H1 (cell line): ENCODE results near the gene SLC25A36. TPM values are rescaled to one million over a fixed set of nuclear protein-coding genes. Genes with fewer than 3 reads are reported as not detected.

Experiments used
- POLR2A ChIP-seq, 2 experiments: IDR thresholded peaks; 1 replicate in 1 of 2; 2 replicates in 1 of 2; pipeline ENCODE4 v1.6.1; 2011; ENCODE audit warnings: low read depth in 2 of 2, low read length in 2 of 2, mild to moderate bottlenecking in 2 of 2; ENCODE audit errors: control extremely low read depth in 1 of 2
- TAF1 ChIP-seq: IDR thresholded peaks from 2 replicates; pipeline ENCODE4 v1.6.1; 2011; ENCODE audit warnings: mild to moderate bottlenecking, low read depth, low read length
- polyA plus RNA-seq, 7 experiments: library from polyadenylated mRNA; depleted of rRNA in 3 of 7; stranded (reverse) in 5 of 7; unstranded in 2 of 7; fragments of >200 nt in 5 of 7; fragments of 200-250 nt in 2 of 7; gene quantifications; 1 replicate in 5 of 7; 2 replicates in 1 of 7; 4 replicates in 1 of 7; pipeline versions ENCODE4 v1.2.1 to v1.2.3, GENCODE V29; 2011 to 2013; ENCODE audit warnings: missing spikeins in 2 of 7, mixed read lengths in 2 of 7
- total RNA-seq: library from RNA; stranded (reverse); fragmentation: NEBNext Ultra II Directional; extraction: Animal tissue kit (Norgen Biotek cat#: 25700); gene quantifications from 2 replicates; pipeline ENCODE4 v1.2.1, GENCODE V29; 2021

Gene SLC25A36
- total and polyA plus RNA-seq, 2 of the 8 experiments (the other 6 are each of a cell fraction or from before 2014, with no cell fraction given): 42.9 to 71.8 TPM

DNA sequence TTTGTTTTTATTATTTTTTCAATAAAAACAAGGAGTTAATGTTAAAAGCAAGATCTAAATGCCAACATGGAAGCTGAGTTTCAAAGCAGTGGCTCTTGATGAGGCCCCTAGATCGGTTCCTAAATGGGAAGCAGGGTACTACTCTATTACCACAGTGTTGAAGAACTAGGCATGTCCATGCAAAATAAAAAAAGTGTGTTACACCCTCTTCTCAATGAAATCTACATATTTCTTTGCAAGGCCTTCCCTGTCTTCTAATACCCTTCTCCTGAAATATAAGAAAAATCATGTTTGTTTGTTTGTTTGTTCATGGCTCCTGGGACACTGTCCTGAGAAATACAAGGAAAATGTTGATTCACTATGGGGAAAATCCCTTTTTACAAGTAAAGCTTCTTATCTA, 12.2 kb upstream of the SLC25A36 start (continued):
- TF ChIP-seq POLR2A (IDR thresholded peaks at IDR 0.05; ENCODE audit: control extremely low read depth in 1 of 2, low read depth in 2 of 2, low read length in 2 of 2) (no peak), TAF1 (no peak)
